Inflammatory macrophage treated with lipopolysaccharide for 1 hour (primary cell): ENCODE measurements around the gene M1AP.
A peak's percentile ranks its signal among the peaks of the same experiment; 100 is the strongest.

ENCODE experiments used
- DNase-seq, 2 donors: peaks; one replicate each; pipeline ENCODE4 v3.0.0-alpha.2; 2020 to 2022

M1AP gene, protein sequence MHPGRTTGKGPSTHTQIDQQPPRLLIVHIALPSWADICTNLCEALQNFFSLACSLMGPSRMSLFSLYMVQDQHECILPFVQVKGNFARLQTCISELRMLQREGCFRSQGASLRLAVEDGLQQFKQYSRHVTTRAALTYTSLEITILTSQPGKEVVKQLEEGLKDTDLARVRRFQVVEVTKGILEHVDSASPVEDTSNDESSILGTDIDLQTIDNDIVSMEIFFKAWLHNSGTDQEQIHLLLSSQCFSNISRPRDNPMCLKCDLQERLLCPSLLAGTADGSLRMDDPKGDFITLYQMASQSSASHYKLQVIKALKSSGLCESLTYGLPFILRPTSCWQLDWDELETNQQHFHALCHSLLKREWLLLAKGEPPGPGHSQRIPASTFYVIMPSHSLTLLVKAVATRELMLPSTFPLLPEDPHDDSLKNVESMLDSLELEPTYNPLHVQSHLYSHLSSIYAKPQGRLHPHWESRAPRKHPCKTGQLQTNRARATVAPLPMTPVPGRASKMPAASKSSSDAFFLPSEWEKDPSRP

DNA sequence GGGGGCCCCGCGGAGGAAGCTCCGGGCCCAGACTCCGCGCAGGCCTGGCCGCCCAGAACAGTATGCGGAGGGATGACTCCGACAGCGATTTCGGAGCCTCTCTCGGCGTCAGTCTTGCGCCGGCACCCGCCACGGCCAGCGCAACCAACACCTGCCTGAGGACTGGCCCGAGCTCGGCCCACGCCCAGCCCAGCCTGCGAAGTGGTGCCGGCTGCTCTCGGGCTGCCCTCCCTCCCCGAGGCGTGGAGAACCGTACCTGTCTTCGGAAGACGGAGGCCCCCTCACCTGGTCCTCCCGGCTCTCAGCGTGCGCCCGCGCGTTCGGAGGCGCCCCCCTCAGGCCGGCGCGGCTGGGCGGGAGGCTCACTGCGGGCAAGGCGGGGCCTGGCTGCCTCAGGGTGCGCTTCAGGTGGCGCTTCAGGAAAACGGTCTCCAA lies at the start of gene M1AP:
Gene M1AP (minus strand): TSS at position 322 of the 435 bp plus-strand sequence. CDS start 8,055 bp downstream, outside the sequence.
- no peak for DNase-seq

DNA sequence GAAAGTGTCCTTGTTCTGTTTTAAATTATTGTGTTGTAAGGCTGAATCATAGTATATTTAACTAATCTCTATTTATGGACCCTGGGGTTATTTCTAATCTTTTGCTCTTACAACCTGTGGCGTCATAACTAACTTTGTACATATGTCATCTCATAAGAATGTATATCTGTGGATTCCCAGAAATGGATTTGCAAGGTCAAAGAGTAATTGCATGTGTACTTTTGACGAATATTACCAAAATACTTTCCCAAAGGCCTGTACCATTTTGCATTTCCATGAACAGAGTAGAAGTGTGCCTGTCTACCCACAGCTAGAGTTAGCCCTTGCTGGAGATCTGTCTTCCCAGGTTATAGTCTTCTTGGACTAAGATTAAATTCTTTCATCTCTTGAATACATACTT lies 48.7 kb upstream of the M1AP start:
- peak in 1 of 2 donors; percentile 43 for DNase-seq

DNA sequence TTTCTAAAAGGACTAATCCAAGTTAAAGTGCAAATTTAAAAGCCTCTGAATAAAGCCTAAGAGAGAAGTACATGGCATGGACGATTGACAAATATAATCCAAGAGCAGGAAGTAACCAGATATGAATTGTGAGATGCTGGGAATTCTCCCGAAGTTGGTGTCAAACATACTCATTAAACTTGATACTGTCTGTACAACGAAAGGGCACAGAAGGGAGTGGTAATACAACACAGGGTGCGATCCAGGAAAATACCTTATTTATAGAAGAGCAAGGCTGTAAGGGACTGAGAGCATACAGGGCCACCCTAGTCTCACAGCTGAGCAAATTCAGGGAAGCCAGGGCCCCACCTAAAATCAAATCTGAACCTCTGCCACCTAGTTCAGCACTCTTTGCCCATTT lies 47.5 kb upstream of the M1AP start:
- peak in 1 of 2 donors; percentile 28 for DNase-seq

DNA sequence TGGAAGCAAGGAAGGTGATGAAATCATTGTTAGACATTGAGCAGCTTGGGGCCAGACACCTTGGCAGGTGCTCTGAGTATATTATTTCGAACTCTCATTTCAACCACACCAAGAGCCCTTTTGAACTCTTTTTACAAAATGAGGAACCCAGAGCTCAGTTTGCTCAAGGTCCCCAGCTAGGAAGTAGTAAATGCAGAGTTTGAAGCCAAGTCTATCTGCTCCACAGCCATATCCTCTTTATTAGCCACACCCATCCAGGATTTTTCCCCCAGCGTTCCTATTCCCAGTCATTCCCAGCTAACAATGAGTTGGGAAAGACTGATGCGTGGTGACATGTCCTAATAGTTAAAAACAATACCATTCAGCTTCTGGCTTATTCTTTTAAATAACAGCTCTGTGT lies 46.2 kb upstream of the M1AP start:
- DNase-seq = peak in 1 of 2 donors; percentile 35

DNA sequence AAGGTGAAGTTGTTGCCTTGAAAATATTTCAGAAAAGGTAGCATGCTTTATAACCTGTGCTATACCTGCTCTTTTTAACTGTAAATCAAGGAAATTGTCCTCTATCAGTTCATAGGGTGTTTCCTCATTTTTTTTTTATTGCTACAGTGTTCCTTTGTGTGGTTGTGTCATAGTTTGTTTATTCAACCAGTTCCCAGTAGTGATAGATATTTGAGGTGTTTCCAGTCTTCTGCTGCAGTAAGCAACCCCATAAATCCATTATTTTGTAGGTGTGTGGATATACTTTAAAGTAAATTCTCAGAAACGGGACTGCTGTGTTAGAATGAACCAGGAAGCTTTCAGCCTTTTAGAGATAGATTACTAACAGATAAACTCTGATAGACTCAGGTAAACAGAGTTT lies 45.5 kb upstream of the M1AP start:
- DNase-seq = no peak

DNA sequence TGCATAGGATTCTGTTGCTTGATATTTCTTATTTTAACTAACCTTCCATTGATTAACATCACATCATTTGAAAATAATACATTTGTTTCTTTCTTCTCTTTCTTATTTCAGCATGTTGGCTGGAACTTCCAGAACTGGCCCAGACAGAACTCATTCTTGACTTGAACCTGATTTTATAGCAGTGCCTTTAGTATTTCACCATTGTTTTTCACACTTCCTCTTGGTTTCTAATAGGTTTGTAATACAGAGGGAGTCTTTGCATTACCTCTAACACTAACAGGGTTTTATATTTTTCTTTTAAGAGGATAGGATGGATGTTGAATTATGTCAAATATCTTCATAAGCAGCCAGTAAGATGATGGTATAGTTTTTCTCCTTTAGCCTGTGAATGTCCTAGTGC lies 45.1 kb upstream of the M1AP start:
- DNase-seq = peak in 1 of 2 donors; percentile 40

DNA sequence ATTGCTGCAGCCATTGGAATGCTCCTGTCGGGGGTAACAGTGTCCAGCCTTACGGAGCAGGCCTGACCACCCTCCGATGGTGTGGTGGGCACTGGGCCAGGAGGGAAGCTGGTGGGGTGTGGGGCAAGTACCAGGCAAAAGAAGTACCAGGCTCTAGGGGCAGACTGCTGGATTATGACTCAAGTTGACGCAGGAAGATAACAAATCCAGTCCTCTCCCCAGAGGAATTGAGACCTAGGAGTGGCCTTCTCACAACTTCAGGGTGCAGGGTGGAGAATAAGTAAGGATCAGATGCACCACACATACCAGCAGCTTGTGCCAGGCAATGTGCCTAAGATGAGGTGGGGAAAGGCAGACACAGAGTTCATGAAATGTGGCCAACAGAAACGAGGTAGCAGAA lies 43.8 kb upstream of the M1AP start:
- no peak for DNase-seq

DNA sequence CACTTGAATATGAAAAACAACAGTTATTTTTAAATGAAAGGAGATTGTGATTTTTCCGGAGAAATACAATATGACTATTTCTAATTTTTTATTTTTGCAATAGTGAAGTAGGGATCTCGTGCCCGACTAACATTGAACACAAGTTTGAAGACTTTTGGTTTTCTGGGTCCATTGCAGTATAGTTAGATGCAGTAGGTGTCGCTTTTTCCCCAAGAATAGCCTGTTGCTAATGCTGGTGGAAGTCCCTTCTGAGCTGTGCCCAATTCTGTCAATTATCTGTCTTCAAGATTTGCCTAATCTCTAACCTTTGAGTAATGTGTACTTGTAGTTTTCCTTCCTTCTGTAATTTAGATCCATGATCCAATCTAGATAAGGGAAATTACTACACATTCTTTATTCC lies 42.4 kb upstream of the M1AP start:
- peak; percentile 58 to 87 for DNase-seq

DNA sequence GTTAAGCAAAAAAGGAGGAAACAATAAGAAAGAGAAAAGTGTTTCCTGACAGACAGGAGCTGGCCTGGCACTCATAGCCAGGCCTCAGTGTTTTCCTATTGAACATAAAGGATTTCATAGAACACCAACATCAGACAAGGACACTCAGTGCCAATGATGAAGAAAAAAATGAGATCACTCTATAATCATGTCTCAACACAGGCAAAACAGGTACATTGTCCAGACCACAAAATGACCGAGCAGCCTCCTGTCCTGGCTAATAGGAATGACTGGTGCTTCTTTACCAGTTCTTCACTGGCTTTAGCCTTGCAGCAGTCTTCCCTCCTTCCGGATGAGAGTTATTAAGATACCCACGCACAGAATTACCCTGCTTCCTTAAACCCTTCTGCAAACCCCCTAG lies 41.5 kb upstream of the M1AP start:
- no peak for DNase-seq

DNA sequence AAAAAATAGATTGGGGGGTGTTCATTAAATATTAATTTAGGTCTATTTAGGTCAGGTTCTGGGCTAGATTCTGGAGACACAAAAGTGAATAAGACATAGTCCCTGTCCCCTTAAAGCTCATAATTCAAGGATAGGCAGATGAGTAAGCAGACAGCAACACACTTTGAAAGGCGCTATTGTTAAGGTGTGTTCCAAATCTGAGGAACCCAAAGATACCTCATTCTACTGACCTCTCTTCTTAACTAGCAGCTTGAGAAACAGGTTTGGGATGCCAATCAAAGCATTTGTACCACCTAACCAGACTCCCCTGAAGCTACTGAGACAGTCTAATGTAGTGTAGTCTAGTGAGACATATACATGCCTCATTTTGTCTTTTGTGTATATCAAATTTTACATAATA lies 40.8 kb upstream of the M1AP start:
- no peak for DNase-seq

DNA sequence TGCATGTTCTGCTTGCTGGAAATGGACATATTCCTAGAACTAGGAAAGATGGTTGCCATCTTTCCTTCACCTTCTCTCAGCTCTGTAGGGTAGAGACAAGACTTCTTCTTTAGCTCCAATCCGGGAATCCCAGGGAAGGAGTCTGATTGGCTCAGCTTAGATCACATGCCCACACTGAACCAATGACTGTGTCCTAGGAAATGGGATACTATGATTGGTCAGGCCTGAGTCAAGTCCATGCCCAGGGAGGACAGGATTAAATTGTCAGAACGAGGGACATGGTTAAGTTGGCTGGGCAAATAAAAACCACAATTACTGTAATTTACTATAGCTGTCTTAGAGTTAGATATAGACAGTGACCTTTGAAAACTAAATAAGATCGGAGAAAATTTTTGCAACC lies 37.3 kb upstream of the M1AP start:
- no peak for DNase-seq

DNA sequence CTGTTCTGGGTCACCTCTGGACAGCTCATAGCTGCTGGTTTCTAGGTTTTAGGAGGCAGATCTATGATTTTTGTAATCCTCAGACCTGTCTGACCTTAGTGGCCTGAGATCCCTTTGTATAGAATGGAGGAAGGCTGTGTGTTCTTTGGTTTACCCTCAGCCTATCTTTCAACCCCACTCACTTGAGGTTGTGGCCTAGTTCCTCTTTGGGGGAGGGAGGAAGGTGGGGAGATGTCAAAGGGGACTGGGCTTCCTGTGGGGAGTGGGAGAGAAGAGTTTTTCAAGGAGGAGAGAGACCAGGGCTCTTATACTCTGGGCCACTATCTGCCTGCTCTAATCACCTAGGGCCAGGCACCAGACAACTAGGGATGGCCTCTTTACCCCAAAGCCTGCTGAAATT lies 34.4 kb upstream of the M1AP start:
- DNase-seq = no peak

DNA sequence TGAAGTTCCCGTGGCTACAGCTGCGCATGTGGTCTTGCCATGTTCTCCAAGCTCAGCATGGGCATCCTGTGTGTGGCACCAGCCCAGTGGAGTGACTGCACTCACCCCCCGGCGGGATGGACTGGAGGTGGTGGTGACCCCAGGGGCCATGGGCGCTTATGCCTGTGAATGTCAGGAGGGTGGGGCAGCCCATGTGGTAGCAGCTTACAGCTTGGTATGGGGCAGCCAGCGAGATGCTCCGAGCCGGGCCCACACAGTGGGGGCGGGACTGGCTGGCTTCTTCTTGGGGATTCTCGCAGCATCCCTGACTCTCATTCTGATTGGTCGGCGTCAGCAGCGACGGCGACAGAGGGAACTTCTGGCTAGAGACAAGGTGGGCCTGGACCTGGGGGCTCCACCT lies 31.5 kb upstream of the M1AP start:
- DNase-seq = no peak

DNA sequence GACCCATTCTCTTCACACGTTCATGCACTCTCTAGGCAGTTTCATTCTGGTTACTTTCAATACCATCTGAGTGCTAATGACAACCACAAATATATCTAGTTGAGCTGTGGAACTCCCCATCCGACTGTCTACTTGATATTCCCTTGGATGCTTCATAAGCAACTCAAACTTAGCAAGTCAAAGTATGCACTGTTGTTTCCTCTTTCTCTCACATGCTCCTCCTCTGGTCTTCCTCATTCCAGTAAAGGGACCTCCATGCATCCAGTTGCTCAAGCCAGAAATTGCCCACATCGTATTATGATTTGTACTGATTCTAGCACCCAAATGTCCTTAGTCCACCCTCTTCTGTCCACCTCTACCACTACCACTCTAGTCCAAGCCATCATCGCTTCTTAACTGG lies 28.2 kb upstream of the M1AP start:
- peak; percentile 28 to 35 for DNase-seq

DNA sequence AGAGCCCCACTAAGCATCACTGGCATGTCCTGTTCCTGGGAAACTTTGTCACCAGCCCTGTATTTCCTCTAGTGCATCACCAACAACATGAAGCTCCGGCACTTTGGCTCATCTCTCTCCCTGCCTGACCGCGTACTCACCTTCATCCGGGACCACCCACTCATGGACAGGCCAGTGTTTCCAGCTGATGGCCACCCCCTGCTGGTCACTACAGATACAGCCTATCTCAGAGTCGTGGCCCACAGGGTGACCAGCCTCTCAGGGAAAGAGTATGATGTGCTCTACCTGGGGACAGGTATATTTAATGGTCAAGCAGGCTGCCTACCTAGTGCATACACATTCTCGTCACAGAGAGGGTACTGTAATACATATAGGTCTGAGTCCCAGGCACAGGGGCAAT lies 27.0 kb upstream of the M1AP start:
- no peak for DNase-seq

DNA sequence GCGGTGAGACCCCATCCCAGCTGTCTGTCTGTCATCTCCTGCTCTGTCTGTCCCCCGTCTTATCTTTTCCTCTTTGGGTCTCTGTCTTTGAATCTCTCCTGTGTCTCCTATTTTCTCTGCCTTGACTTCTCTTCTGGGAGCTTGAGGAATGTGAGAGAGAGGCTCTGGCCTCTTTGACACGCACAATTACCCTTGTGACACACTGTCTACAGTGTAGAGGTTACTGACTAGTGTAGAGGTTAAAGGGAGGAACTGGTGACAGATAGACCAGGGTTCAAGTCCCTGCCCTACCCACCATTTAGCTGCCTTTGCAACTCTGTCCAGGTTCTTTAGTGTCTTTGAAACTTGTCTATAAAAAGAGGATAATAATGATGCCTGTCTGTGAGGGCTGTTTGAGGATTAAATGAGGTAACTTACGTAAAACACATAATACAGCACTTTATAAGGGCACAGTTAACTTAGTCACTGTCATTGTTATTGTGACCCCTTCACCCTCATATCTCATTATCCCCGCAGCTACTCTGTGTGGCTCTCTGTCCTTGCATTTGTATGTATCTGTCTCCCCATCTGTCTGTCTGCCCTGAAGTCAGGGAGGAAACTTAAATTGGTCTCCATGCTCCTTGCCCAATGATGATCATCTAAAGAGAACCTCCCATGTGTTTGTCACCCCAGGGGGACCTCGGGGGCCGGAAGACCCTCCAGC lies 25.8 kb upstream of the M1AP start:
- no peak for DNase-seq

DNA sequence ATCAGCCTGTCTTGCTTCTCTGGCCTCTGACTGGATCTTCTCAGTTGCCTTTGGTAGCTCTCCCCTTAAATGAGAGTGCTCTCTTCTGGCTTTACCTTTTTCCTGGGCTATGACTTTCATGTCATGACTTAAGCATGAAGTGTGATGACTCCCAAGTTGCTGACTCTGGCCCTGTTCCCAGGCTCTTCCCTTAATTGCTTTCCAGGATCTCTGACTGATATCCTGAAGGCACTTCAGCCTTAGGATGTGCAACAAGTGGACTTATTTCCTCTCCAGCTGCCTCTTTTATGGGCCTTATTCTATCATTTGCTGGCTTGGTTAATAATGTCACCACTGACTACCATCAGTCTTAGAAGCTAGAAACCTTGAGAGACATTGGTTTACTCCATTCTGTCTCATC lies 23.3 kb upstream of the M1AP start:
- no peak for DNase-seq

DNA sequence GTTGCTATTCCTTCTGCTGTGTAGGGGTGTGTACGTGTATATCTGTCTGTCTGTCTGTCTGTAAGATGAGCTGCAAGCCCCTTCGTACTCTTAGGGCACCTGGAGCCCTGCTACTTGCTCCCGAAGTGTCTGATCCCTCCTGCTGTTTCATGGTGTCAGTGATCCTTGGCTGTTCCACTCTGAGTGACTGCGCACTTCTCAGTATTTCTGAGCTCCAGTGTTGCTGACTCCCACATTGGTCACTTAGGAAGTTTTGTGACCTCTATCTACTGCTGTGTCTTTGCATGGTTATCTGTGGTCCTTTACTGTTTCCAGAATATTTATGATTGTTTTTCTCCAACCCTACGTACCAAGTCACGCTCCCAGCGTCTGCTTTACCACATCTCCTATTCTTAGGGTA lies 22.1 kb upstream of the M1AP start:
- DNase-seq = no peak

DNA sequence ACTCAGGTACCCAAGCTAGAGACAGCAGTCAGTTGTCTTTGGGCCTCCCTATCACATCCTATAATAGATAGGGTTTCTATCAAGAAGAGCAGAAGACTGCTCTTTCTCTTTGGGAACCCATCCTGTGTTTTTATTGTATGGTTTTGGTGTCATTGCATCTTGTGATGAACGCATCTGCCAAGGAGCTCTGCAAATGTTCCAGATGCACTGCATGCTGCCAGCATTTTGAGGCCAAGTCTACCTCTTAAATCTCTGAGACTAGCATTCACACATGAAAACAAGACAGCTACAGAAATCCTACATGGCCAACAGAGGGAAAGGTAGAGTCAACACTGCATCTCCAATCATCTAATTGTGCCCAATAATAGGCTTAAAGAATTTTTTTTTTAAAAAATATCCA lies 20.0 kb upstream of the M1AP start:
- no peak for DNase-seq

DNA sequence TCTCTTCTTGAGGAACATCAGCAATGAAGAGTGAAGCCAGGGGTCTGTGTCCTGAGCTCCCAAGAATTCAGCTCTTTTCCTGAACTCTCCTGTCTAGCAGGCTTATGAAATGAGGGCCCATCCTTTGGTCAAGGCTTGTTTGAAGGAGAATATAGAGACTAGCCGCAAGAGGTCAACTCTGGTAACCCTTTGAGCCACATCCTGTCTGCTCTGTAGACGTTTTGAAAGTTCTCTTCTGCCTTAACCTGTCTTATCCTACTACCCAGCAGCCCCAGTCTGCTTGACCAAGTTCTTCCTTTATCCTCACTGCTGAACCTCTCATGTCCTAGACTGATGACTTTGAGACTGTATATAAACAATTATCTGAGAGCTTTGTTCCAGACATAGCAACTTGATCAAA lies 11.3 kb upstream of the M1AP start:
- no peak for DNase-seq

DNA sequence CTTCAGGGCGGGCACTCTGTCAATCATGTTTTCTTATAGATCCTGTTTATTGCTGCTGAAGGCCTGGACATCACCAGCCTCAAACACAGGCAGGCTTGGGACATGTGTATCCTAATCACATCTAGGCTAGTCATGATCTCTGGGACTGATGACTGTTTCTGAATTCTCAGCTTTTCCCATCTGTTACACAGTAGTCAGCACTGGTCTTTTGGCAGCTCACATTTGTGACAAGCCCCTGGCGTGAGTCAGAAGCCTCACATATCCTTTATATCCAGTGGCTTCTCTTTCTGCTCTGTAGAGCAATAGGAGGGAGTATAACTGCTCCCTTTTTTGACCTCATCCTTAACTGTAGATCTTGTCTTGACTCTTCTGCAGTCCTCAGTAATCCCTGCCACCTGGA lies 10.4 kb upstream of the M1AP start:
- no peak for DNase-seq

DNA sequence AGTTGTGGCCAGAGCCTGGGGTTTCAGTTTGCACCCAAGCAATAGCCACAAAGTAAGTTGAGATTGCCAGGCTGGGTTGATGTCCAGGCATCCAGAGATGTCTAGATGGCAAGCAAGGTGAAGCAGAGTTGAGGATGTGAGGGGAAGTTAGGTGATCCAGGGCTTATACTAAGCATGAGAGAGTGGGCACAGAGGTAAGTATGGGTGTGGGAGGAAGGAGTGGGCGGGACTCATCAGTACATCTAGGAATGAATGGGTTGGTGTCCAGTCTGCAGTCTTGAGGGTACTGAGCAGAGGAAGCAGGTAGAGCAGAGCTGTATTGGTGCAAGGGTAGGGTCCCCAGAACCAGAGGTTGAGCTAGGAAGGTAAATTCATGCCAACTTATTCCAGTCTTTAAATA lies 7.4 kb upstream of the M1AP start:
- no peak for DNase-seq

DNA sequence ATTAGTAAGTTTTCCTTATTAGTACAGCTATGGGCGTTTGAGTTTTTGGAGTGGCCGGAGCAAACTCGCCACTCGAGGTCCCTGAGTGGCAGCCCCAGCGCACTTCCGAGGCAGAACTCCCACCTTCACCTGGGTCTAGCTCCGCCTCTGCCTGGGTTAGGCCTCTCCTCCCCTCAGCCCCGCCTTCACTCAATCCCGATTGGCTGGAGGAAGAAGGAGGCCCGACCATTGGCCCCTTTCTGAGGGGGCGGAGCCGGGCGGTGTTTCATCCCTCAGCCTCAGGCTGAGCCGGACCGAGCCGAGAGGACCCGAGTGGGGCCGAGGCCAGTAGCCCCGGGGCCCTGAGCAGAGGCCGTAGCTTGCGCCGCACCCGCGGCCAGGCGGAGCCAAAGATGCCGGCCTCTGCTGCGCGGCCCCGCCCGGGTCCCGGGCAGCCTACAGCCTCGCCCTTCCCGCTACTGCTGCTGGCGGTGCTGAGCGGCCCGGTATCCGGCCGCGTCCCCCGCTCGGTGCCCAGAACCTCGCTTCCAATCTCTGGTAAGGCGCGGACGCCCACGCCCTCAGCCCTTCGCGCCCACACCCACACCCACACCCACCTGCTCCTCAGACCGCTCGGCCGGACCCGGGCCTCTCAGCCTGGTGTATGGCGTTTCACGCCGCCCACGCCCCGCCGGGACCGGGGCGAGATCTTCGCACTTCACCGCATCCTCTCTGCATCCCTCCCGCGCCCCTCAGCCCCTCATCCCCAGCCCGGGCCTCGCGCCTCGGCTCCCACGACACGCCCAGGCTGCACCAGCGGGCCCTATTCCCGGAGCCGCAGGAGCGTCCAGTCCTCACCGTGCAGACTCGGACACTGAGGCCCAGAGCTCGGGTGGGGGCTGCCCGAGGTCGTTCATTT lies 6.1 kb upstream of the M1AP start, which contains the start of gene SEMA4F:
Gene SEMA4F (plus strand): TSS at position 263 of the 898 bp plus-strand sequence. CDS start 130 bp downstream, at position 393.
- peak; percentile 88 to 92 for DNase-seq
